Stimulated activated CD4-positive, alpha-beta T cell treated with anti-CD3 and anti-CD28 coated beads, Interleukin-2, amount 100 ng/mL, for 48 hours (primary cell): ENCODE results near the gene GLI3.

ENCODE experiments used
- DNase-seq, 2 donors: peaks; one replicate each; pipeline ENCODE4 v3.0.0-alpha.2; 2020

Gene GLI3

DNA sequence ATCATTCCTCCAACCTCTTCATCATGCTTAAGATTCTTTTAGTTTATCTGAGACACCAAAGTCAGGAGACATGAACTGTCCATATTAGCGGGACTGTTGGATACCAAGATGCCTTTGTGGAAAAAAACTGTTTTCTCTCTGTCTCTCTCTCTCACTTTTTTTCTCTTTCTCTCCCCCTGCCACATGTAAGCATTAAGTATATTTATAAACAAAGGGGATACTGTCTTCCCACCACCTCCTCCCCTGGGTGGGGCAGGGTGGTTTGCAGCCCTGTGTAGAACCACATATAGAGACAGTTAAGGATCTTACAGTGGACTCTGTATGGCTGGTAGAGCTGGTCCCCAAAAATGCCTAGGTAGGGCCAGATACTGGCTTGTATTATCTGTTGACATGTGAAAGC lies 101.3 kb downstream of the GLI3 start:
- no peak for DNase-seq

- no peak for DNase-seq
Measured at GRCh38 chr7:42134276-42134876, 102.6 kb downstream of the GLI3 start.

DNA sequence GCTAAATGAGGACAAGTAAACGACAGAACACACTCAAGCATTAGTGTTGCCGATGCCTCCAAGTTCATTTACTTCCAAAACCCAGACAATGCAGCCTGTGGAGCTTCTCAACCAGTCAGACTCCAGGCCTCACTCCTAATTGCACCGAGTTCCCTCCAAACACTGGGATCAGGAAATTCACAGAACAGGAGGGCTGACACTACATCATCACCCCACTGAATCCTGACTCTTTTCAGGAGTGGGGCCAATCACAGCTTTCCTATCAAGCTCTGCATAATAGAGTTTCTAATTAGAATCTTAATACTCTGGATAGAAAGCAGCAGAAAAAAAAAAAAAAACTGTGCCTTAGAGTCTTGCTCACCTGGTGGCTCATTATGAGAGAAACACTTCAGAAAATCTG lies 103.7 kb downstream of the GLI3 start:
- no peak for DNase-seq

DNA sequence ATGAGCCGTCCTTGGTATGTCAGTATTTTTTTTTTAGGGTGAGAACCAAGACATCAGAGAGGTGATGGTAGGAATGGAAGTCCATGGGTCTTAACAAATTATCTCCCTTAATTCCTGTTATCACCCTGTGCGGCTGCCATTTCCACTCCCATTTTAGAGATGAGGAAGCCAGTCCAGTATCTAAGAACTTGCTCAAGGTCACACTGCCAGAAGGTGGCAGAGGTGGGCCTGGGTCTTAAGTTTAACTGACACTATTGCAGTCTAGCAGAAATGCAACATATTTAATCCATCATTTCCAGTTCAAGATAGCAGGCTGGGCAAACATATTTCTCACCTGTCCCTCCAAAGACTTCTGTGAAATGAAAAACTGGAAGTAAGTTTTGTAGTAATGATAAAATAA lies 108.3 kb downstream of the GLI3 start:
- DNase-seq, result no peak

DNA sequence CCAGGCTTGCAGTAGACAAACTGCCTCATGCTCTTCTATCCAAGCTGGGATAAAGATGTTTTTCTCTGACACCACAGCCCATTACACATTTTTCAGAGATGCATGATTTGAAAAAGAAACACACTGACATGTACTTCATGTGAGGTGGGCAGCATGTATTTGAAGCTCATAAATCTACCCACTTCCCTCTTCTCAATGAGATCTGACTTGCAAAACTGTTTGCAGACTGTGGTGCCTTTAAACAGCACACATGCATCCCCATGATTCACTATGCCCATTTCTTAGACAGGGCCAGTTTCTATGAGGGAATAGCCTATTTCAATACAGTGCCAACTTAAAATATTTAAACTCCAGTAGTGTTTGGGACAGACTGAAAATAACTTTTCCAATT lies 109.8 kb downstream of the GLI3 start:
- DNase-seq, result no peak

- no peak for DNase-seq
Measured at GRCh38 chr7:42126475-42127231, 110.4 kb downstream of the GLI3 start.

DNA sequence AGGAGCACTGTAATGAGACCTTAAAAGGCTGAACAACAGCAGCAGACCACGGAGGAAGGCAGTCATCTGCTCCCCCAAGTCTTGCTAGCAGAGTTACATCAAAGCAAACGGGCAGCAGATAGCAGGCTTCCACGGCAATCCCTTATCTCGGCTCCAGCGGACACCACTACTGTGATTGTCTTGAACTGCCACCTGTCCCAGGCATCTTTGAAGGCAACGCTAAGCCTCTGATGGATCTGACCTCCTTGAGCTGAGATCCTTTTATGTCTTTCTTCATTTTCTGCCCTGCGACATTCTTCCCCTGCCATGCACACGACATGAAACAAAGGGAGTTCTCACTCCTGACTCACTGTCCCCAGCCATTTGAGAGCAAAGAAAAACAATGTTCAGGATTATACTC lies 111.7 kb downstream of the GLI3 start:
- no peak for DNase-seq

DNA sequence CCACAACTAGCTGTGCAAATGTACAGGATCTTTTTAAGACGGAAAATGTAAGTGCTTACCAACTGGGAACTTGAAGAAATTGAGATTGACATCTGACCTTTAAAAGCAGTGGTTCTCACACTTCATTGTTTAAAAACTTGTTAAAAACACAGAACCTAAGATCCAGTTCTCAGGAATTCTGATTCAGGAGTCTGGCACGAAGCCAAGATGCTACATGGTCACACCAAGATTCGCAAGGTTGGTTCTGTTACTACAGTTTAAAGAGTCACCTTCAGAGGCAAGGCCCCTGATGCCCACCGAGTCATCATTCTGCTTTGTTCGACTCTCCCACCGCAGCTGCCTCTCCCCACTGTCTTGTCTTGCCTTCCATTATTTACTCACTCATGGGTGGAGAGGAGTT lies 113.3 kb downstream of the GLI3 start:
- DNase-seq, result no peak

GRCh38 chr7:42120191-42120590 lies 116.8 kb downstream of the GLI3 start:
- DNase-seq, result no peak

GRCh38 chr7:42117201-42117600 lies 119.8 kb downstream of the GLI3 start:
- no peak for DNase-seq

GRCh38 chr7:42115795-42116194 lies 121.2 kb downstream of the GLI3 start:
- no peak for DNase-seq

DNA sequence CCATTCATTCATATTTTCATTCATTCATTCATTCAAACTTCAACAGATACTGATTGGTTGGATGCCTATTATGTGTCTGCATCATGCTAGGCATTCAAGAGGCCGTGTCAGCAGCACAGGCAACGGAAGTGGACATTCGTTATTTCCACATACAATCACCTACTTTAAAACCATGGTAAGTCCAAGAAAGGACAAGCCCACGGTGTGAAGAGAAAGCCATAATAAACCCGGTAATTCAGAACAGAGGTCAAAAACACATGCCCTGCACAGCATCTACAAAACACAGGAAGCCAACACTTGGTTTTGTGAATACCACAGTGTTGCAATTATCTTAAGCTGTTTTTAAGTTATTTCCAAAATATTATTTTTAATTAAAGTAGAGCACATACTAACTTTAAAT lies 126.7 kb downstream of the GLI3 start:
- no peak for DNase-seq

DNA sequence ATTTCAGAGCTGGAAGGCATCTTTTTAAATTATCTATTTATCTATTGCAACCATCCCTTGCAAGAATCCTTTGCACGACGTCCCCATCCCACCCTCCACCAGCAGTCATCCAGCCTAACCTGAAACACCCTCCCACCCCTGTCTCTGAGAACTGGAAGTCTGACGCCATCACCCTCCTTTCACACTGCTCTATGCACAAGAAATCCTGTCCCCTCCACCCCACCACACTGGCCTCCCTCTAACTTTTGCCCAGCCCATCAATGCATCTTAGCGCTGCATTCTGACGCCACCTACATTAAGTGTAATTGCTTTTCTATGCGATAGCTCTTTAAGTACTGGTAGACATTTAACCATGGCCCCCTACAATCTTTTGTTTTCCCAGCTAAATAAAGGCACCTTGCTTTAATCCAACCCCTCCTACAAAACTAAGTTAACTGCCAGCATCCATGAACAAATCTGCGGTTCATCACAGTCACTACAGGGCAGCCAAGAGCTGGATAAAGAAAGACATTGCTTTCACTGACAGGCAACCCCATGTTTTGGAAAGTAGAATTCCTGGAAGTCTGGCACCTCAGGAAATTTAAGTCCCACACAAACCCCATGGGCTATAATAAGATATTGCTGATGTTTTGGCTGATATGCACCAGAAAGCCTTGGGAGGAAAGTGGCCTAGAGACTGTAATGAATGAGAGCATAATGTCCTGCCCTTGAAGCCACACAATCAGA lies 128.0 kb downstream of the GLI3 start:
- no peak for DNase-seq

- DNase-seq, result no peak
Measured at GRCh38 chr7:42107484-42108240, 129.3 kb downstream of the GLI3 start.

GRCh38 chr7:42106562-42106961 lies 130.4 kb downstream of the GLI3 start:
- DNase-seq, result no peak

DNA sequence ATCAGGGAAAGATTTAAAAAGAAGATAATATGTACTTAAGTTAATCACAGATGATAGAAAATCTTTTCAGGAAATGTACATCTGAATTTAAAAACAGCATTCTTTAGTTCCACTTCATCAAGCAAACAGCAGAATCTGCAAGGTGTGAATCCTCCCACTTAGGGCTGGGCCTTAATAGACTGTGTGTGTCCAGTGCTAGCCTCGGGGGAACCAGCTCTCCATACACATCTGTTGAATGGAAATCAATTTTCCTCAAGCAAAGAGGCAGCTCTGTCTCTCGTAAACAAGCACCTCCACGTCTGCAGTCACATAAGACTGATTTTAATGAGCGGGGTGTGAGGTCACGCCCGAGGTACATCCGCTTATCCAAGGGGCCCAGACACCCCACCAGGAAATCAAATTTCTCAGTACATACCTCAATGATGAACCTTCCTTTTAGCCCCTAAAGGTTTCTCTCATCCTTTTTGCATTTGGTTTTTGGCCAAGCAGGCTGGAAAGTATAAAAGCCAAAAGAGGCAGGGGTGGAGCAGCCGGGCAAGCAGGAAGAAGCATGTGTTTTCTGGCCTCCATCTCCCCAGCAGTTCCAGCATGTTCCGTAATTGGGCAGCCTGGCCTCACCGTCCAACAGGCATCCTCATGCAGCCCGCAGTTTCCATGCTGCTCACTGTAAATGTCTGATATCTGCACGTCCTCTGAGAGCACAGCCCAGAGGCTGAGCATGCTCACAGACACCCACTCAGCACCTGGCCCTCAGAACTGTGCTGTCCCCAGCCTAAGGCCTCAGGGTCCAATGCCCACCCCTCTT lies 131.3 kb downstream of the GLI3 start:
- DNase-seq, result no peak

DNA sequence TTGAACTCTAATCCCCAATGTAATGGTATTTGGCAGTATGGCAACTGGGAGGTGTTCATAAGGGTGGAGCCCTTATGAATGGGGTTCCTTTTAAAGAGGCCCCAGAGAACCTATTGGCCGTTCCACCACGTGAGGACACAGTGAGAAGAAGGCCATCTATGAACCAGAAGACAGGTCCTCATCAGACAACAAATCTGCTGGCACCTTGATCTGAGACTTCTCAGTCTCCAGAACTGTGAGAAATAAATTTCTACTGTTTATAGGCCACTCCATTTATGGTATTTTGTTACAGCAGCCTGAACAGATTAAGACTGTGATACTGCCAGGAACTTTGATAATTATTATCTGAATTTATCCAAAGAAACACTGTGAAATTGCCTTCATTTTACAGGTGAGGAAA lies 132.3 kb downstream of the GLI3 start:
- no peak for DNase-seq

DNA sequence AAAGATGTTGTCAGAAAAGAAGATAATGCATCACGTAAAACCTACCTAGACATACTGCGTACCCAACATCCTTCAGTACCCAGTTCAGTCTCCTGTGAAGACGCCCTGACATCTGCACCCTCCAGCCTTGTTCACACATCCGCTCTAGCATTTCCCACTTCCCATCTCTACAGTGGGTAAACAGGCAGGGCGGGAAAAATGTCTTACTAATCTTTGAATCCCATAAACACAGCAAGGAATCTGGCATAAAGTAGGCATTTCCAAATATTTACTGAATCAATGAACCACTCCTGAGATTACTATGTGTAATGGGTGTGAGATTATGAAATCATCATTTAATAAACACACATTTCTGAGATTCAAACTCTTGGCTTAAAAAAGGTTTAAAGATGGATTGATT lies 132.8 kb downstream of the GLI3 start:
- no peak for DNase-seq

DNA sequence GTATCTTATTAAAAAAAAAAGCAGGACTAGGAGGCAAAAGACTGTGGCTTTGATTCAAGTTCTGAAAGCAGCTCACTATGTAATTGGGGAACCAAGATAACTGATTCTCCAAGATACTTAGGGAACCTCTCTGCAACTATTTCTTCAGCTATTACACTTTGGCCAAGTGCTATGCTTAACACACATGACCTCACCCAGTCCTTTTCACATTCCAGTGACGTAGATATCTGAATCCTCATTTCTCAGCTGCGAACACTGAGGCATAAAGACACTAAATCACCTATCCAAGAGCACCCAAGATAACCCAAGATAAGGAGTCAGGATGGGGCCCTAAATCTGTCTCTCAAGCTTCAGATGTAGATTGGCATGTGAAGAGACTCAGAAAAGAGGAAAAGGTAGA lies 133.6 kb downstream of the GLI3 start:
- no peak for DNase-seq

DNA sequence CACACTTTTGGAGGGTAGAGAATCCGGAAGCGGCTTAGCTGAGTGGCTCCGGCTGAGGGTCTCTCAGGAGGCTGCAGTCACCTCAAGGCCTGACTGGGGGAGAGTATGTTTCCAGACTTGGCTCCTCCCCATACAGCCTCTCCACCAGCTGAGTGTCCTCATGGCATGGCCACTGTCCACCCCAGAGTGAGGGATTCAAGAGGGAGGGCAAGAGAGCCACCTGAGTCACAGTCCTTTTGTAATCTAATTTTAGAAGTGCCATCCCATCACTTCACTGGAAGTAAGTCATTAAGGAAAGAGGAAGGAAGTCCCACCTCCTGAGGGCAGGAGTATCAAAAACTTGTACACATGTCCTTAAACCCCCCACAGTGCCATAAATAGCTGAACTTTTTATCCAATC lies 134.0 kb downstream of the GLI3 start:
- no peak for DNase-seq

- no peak for DNase-seq
Measured at GRCh38 chr7:42102301-42102700, 134.7 kb downstream of the GLI3 start.

GRCh38 chr7:42100156-42100508 lies 136.9 kb downstream of the GLI3 start:
- no peak for DNase-seq
